Stimulated activated CD4-positive, alpha-beta T cell treated with anti-CD3 and anti-CD28 coated beads, TNF-alpha, amount 100 ng/mL, for 48 hours (primary cell): Measurements from ENCODE around the gene FAM149A.

Source experiments
- DNase-seq, 3 donors: peaks; one replicate each; pipeline ENCODE4 v3.0.0-alpha.2; 2020; ENCODE audit warnings: low read depth in 3 of 3

The FAM149A gene

GRCh38 chr4:186104114-186104889 lies at the start of gene FAM149A:
Gene FAM149A (plus strand): TSS chr4:186104704.
- peak; percentile 9 to 23 (median 10) for DNase-seq

GRCh38 chr4:186058253-186058979 lies 46.1 kb upstream of the FAM149A start:
- DNase-seq: no peak

GRCh38 chr4:186058980-186059316 lies 45.6 kb upstream of the FAM149A start:
- no peak for DNase-seq

GRCh38 chr4:186061921-186062320 lies 42.6 kb upstream of the FAM149A start:
- DNase-seq: no peak

GRCh38 chr4:186067757-186068385 lies 36.6 kb upstream of the FAM149A start:
- peak in 2 of 3 donors; percentile 2 to 8 for DNase-seq

- DNase-seq: no peak
Measured at GRCh38 chr4:186068581-186069348, 35.7 kb upstream of the FAM149A start, which contains the start of gene TLR3. Gene TLR3 (plus strand): TSS chr4:186069156. CDS start chr4:186076620, 7,464 bp downstream.

- no peak for DNase-seq
Measured at GRCh38 chr4:186069729-186070128, 34.8 kb upstream of the FAM149A start.

GRCh38 chr4:186072516-186072915 lies 32.0 kb upstream of the FAM149A start:
- no peak for DNase-seq

- DNase-seq: no peak
Measured at GRCh38 chr4:186074189-186074588, 30.3 kb upstream of the FAM149A start.

- no peak for DNase-seq
Measured at GRCh38 chr4:186078981-186079638, 25.4 kb upstream of the FAM149A start.

GRCh38 chr4:186079694-186080093 lies 24.8 kb upstream of the FAM149A start:
- no peak for DNase-seq

GRCh38 chr4:186081202-186081807 lies 23.2 kb upstream of the FAM149A start:
- DNase-seq: no peak

- no peak for DNase-seq
Measured at GRCh38 chr4:186082221-186082620, 22.3 kb upstream of the FAM149A start.

- DNase-seq: no peak
Measured at GRCh38 chr4:186088523-186088922, 16.0 kb upstream of the FAM149A start.

GRCh38 chr4:186092296-186092695 lies 12.2 kb upstream of the FAM149A start:
- no peak for DNase-seq

GRCh38 chr4:186095406-186095805 lies 9.1 kb upstream of the FAM149A start:
- no peak for DNase-seq

- DNase-seq: no peak
Measured at GRCh38 chr4:186096681-186097165, 7.8 kb upstream of the FAM149A start.

- DNase-seq: no peak
Measured at GRCh38 chr4:186097386-186097785, 7.1 kb upstream of the FAM149A start.

- no peak for DNase-seq
Measured at GRCh38 chr4:186102931-186103330, 1.6 kb upstream of the FAM149A start.

- no peak for DNase-seq
Measured at GRCh38 chr4:186104890-186105646, 564 bp downstream of the FAM149A start.
